Keratinocyte (primary cell): ENCODE results near the gene SELENOW. TPM values are rescaled to one million over a fixed set of nuclear protein-coding genes. Genes with fewer than 3 reads are reported as not detected.

Source experiments
- DNase-seq: peaks from one replicate; pipeline ENCODE4 v3.0.0-alpha.2; 2011; ENCODE audit warnings: low read depth, missing footprints, low spot score
- FAIRE-seq: peaks from 2 replicates; lab custom pipeline; 2011; peaks lifted over from hg19 to GRCh38; lab: Jason Lieb, UNC
- H2AFZ ChIP-seq: 2 replicates; pipeline ENCODE4 v1.6.0; 2012; ENCODE audit warnings: low read length, control low read depth, inconsistent platforms; ENCODE audit not compliant: control insufficient read depth
- H3K27ac ChIP-seq: 2 replicates; pipeline ENCODE4 v1.5.1; 2011; ENCODE audit warnings: low read length; ENCODE audit not compliant: control insufficient read depth, insufficient read depth
- H3K27me3 ChIP-seq: 3 replicates; pipeline ENCODE4 v1.6.0; 2011; ENCODE audit warnings: low read length; ENCODE audit not compliant: control insufficient read depth, insufficient read depth; ENCODE audit errors: extremely low read depth
- H3K36me3 ChIP-seq, 2 experiments: 2 replicates in 1 of 2; 3 replicates in 1 of 2; pipeline ENCODE4 v1.5.1; 2011; ENCODE audit warnings: low read length in 2 of 2, mild to moderate bottlenecking in 1 of 2; ENCODE audit not compliant: control insufficient read depth in 2 of 2, insufficient read depth in 2 of 2; ENCODE audit errors: extremely low read depth in 1 of 2
- H3K4me1 ChIP-seq: 3 replicates; pipeline ENCODE4 v1.5.1; 2011; ENCODE audit warnings: low read length; ENCODE audit not compliant: control insufficient read depth, insufficient read depth; ENCODE audit errors: extremely low read depth
- H3K4me2 ChIP-seq: 3 replicates; pipeline ENCODE4 v1.6.0; 2011; ENCODE audit warnings: low read depth, low read length; ENCODE audit not compliant: control insufficient read depth, insufficient read depth; ENCODE audit errors: extremely low read depth
- H3K4me3 ChIP-seq, 3 experiments: fragments of 200-600 bp in 1 of 3; sonication (generic) in 1 of 3; 2 replicates in 2 of 3; 3 replicates in 1 of 3; pipeline ENCODE4 v1.5.1; 2011 to 2016; ENCODE audit warnings: low read length in 3 of 3, mild to moderate bottlenecking in 3 of 3, control low read depth in 2 of 3, inconsistent platforms in 1 of 3, low read depth in 1 of 3, mixed read lengths in 1 of 3, mixed run types in 1 of 3, moderate library complexity in 1 of 3; ENCODE audit not compliant: control insufficient read depth in 2 of 3, insufficient read depth in 2 of 3; ENCODE audit errors: extremely low read depth in 1 of 3
- H3K79me2 ChIP-seq: 2 replicates; pipeline ENCODE4 v1.6.0; 2012; ENCODE audit warnings: low read length; ENCODE audit not compliant: control insufficient read depth, insufficient read depth
- H3K9ac ChIP-seq: 3 replicates; pipeline ENCODE4 v1.6.0; 2011; ENCODE audit warnings: low read length; ENCODE audit not compliant: control insufficient read depth, insufficient read depth; ENCODE audit errors: extremely low read depth
- H3K9me1 ChIP-seq: 3 replicates; pipeline ENCODE4 v1.6.0; 2011; ENCODE audit warnings: low read length; ENCODE audit not compliant: control insufficient read depth, insufficient read depth; ENCODE audit errors: extremely low read depth
- H3K9me3 ChIP-seq: 2 replicates; pipeline ENCODE4 v1.5.1; 2012; ENCODE audit warnings: low read depth, low read length; ENCODE audit not compliant: control insufficient read depth
- H4K20me1 ChIP-seq: 3 replicates; pipeline ENCODE4 v1.6.0; 2011; ENCODE audit warnings: low read length; ENCODE audit not compliant: control insufficient read depth, insufficient read depth; ENCODE audit errors: extremely low read depth
- CTCF ChIP-seq, 3 experiments: IDR thresholded peaks in 1 of 3; conservative IDR thresholded peaks in 1 of 3; optimal IDR thresholded peaks in 1 of 3; 2 replicates in 2 of 3; 3 replicates in 1 of 3; pipeline versions ENCODE3 to v1.5.1; 2011; ENCODE audit warnings: low read length in 3 of 3, mild to moderate bottlenecking in 3 of 3, moderate library complexity in 2 of 3, control low read depth in 1 of 3, inconsistent platforms in 1 of 3; ENCODE audit not compliant: insufficient read depth in 2 of 3; ENCODE audit errors: extremely low read depth in 1 of 3
- EZH2 ChIP-seq: IDR thresholded peaks from one replicate; pipeline ENCODE4 v1.6.1; 2012; ENCODE audit warnings: inconsistent platforms, mild to moderate bottlenecking, low read length, moderate library complexity
- dilution Hi-C: fragments of 300-500 bp; cut with MboI; formaldehyde crosslinking; loops from one replicate; pipeline ENCODE4 v1.7.0; 2020; ENCODE audit warnings: low sequenced_read_pairs; ENCODE audit not compliant: extremely low pct_ligation_motif_present
- polyA plus RNA-seq, 5 experiments: library from polyadenylated mRNA; depleted of rRNA in 3 of 5; stranded (reverse) in 3 of 5; stranded (forward) in 1 of 5; unstranded in 1 of 5; fragments of >200 nt; gene quantifications; 1 replicate in 1 of 5; 2 replicates in 3 of 5; 3 replicates in 1 of 5; pipeline versions ENCODE4 v1.2.1 to v1.2.3, GENCODE V29; 2011 to 2012; ENCODE audit warnings: missing spikeins in 2 of 5, low read depth in 1 of 5, low replicate concordance in 1 of 5

Gene SELENOW
- polyA plus RNA-seq, 1 donor (not counting 4 experiments of a cell fraction or from before 2014, with no cell fraction given) = 509 TPM

GRCh38 chr19:47778954-47779351, 450 bp downstream of the SELENOW start:
- FAIRE-seq = no peak
- Histone ChIP-seq H3K4me3 (peak overlapping the region; percentile 77 to 97 (median 83)), H3K9me3 (no peaks in the 10 kb centered on the region), H3K9ac (peak overlapping the region; percentile 98), H3K27ac (peak overlapping the region; percentile 98), H3K79me2 (peaks cover 25% of the 10 kb centered on the region), H2AFZ (no peak overlapping the region), H3K9me1 (peaks cover 2% of the 10 kb centered on the region), H3K4me2 (peak overlapping the region; percentile 77), H3K27me3 (no peaks in the 10 kb centered on the region), H3K36me3 (peaks cover 13 to 21% of the 10 kb centered on the region in 2 experiments), H3K4me1 (peaks cover 14% of the 10 kb centered on the region), H4K20me1 (no peaks in the 10 kb centered on the region)
- TF ChIP-seq EZH2 (no peak), CTCF (optimal IDR thresholded peaks at IDR 0.05 in 1 of 3, IDR thresholded peaks at IDR 0.05 in 1 of 3, conservative IDR thresholded peaks at IDR 0.05 in 1 of 3; ENCODE audit: extremely low read depth in 1 of 3, insufficient read depth in 2 of 3, low read length in 3 of 3) (no peak)
- dilution Hi-C loops = no loop called here
- no peak for DNase-seq

GRCh38 chr19:47779524-47780214, 1.2 kb downstream of the SELENOW start:
- H4K20me1 ChIP-seq = no peaks in the 10 kb centered on the region
- peaks cover 14% of the 10 kb centered on the region for H3K4me1 ChIP-seq
- no peak for FAIRE-seq
- TF ChIP-seq CTCF (optimal IDR thresholded peaks at IDR 0.05 in 1 of 3, IDR thresholded peaks at IDR 0.05 in 1 of 3, conservative IDR thresholded peaks at IDR 0.05 in 1 of 3; ENCODE audit: extremely low read depth in 1 of 3, insufficient read depth in 2 of 3, low read length in 3 of 3) (no peak), EZH2 (no peak)
- H3K9me3 ChIP-seq = no peaks in the 10 kb centered on the region
- peak overlapping the region; percentile 77 for H3K4me2 ChIP-seq
- H3K4me3 ChIP-seq = peak overlapping the region; percentile 77 to 97 (median 83)
- peaks cover 2% of the 10 kb centered on the region for H3K9me1 ChIP-seq
- no peak overlapping the region for H2AFZ ChIP-seq
- dilution Hi-C loops = no loop called here
- peak overlapping the region; percentile 98 for H3K9ac ChIP-seq
- DNase-seq = no peak
- no peaks in the 10 kb centered on the region for H3K27me3 ChIP-seq
- H3K27ac ChIP-seq = peak overlapping the region; percentile 98
- H3K79me2 ChIP-seq = peaks cover 25% of the 10 kb centered on the region
- peaks cover 20 to 27% of the 10 kb centered on the region in 2 experiments for H3K36me3 ChIP-seq
